NCI-H748 (cell line): ENCODE results near the gene MTHFD1L.
"Not testable (repeated sequence)": the region's sequence is repeated elsewhere in the genome, so short reads cannot be mapped to it uniquely, and the experiment has no call there.

ENCODE experiments used
- DNase-seq: peaks from one replicate; lab custom pipeline; 2025; ENCODE audit not compliant: unreplicated experiment; lab: John Stamatoyannopoulos, UW

The MTHFD1L gene

GRCh38 chr6:151036869-151037680 is 171.6 kb downstream of the MTHFD1L start:
- no peak for DNase-seq

- DNase-seq = no peak
Measured at GRCh38 chr6:151038616-151039015, 173.1 kb downstream of the MTHFD1L start.

DNA sequence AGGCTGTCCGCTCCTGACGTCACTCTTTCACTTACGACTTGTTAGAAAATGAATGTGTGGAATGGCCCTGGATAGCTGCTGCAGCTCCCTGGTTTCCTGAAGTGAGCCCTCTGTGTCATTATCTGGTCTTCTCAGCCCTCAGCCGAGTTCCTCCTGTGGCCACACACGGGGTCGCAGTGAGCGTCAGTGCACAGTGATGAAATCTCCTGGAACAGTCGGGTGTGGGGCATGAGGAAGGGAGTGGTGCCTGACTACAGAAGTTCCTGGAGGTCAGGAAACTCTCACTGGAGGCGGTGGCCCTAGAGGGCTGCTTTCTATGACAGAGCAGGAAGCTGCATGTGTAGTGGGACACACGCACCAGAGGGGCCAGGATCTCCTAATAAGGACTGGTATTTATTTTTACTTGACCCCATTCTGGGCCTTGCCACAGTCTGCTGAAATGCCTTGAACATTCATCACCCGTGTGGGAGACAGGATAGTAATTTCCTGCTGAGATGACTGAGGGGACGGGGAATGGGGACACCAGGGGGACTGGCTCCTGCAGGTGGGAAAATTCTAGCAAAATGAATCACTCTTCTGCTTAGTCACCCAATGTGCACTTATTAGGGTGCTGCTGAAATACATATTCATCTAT is 175.5 kb downstream of the MTHFD1L start:
- DNase-seq = not testable (repeated sequence)

DNA sequence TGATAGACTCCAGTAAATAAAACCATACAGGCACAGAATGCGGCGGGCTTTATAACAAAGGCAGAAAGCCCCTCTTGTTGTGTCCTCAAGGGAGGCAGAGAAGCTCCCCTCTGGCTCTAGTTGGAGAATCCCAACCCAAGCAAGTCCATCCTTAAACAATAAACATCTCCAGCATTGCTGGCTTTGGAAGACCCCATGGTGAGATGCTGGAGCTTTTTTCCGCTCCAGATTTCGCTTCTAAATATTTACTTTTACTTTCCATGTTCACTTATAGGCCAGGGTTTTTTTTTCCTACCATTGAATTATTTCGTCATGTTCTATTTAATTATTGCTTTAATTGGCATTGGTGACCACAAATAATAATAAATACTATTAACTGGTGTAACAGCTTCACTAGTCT is 176.2 kb downstream of the MTHFD1L start:
- DNase-seq = no peak

DNA sequence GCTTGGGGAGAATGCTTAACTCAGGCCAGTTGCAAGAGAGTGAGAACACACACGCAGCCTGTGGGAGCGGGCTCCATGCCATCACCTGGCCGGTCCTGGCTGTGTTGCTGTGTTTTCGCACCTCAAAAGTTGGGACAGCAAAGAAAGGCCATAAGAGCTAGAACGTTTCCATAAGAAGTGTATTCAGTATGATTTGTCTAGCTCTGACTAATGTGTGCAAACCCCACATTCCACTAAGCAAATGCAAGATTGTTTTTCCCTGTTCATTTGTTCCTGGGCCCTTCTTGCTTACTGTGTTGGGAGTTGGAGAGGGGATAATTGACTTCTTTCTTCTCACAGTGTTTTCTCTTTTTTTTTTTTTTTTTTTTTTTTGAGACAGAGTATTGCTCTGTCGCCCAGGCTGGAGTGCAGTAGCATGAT is 177.4 kb downstream of the MTHFD1L start:
- DNase-seq = not testable (repeated sequence)

DNA sequence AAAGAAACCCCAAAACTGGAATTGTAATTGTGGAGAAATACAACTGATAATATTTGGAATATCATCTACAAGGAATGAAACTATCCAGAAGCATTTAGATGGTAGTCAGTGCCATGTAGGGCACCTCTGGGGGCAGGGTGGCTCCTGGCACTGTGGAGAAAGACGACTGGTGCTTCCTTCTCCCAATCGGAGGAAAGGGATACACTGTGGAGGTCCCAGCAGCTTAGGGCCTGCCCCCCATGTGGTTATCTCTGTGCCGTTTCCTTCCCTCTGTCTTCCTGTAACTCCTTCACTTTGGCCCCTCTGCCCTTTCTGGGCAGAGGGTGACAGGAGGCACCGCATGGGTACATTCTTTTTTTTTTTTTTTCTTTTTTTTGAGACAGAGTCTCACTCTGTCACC is 178.4 kb downstream of the MTHFD1L start:
- DNase-seq = no peak

- peak; percentile 91 for DNase-seq
Measured at GRCh38 chr6:151044465-151045441, 179.3 kb downstream of the MTHFD1L start.

- not testable (repeated sequence) for DNase-seq
Measured at GRCh38 chr6:151045511-151046222, 180.2 kb downstream of the MTHFD1L start.

DNA sequence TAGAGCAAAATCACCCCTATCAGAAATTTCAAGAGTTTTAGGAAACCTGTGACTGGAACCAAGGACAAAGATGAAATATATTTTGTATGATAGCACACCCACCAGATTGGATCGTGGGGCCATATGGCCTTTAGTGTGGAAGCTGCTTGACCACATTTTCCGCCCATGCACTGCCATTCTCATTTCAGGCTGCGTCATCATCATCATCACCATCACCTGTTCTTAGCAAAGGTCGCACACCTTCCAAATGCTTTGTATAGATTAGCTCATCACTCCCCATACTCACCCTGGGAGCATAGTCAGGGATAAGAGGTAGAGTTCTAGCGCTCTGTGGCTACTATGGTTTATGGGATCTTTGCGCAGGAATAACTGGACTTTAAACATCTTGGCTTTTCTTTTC is 185.7 kb downstream of the MTHFD1L start:
- DNase-seq = no peak

DNA sequence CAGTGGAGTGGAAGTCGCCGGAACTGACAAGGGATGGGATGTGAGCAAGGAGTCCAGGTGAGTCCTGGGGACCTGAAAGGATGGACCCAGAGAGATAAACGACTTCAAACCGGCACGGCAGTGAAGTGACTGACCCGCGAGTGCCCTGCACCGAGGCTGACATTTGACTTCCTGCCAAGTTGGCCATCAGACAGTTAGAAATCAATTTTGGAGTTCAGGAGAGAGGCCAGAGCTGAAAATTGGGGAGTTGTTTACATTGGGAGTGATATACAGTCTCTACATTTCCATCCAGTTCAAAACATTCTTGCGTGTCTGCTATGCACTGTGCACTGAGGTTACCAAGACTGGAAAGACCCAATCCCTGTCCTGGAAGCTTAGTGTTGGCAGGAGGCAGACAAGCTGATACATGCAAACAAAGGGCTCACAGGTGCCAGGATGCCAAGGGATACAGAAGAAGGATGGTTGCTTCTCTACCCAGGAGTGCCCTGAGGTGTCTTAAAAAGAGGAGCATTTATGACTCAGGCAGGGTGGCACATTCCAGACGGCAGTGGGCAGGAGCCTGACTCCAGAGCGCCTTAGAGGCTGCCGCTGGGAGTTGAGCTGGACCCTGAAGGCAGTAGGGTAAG is 186.6 kb downstream of the MTHFD1L start:
- DNase-seq = no peak

- no peak for DNase-seq
Measured at GRCh38 chr6:151054306-151054705, 188.8 kb downstream of the MTHFD1L start.

- no peak for DNase-seq
Measured at GRCh38 chr6:151056230-151056907, 190.9 kb downstream of the MTHFD1L start.

DNA sequence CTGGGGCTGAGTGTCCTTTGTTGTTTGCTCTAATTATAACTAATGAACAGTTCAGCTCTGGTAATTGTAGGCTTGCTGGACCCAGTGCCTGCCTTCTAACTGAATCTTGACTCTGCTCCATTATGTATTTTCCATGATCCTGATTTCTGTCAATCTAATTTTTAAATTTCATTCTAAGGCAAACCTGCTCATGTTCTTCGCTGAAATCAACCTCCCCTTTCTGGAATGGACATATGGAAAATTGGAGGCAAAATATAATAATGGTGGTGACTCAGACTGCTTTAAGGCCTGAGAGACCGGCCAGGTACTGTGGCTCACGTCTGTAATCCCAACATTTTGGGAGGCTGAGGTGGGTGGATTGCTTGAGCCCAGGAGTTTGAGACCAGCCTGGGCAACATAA is 191.6 kb downstream of the MTHFD1L start:
- no peak for DNase-seq

DNA sequence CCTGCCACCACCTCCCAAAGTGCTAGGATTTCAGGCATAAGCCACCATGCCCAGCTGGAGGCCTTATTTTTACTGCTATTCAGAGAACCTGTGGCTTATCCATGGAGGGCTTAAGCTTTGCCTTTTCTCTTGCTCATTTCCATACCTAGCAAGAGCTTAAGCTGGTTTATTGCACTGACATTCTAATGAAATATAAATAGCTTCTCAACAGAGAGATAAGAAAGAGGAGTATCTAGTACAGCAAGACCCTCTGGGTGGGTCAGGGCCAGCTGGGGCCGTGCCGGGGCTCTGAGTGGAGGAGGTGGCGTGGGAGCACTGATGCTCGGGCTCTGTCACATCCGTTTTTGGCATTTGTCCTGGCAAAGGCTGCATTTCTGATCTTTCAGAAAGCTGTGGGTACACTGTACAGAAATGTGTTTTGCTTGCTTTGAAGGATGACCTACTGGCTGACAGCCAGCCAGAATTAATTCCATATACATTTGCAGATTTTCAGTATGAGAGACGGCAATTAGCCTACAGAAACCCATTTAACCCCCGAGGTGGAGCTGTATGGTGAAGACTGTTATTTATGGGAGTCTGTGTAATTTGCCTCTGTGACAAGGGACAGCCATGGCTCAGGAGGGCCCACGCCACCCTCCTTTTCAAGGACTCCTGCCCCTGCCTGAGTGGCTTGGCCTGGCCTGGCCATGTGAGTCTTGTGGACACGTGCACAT is 192.7 kb downstream of the MTHFD1L start:
- DNase-seq = no peak

- DNase-seq = no peak
Measured at GRCh38 chr6:151059612-151060095, 194.2 kb downstream of the MTHFD1L start.

- DNase-seq = no peak
Measured at GRCh38 chr6:151060096-151060765, 194.7 kb downstream of the MTHFD1L start.

GRCh38 chr6:151060766-151061531 is 195.4 kb downstream of the MTHFD1L start:
- no peak for DNase-seq

- DNase-seq = no peak
Measured at GRCh38 chr6:151063352-151063751, 197.8 kb downstream of the MTHFD1L start.
